HuH-7 (cell line): ENCODE results near the gene ELP6.
"Not testable (repeated sequence)": the region's sequence is repeated elsewhere in the genome, so short reads cannot be mapped to it uniquely, and the experiment has no call there.

Source experiments
- DNase-seq: peaks from one replicate; pipeline ENCODE4 v3.0.0; 2011; ENCODE audit warnings: low spot score

Gene ELP6

DNA sequence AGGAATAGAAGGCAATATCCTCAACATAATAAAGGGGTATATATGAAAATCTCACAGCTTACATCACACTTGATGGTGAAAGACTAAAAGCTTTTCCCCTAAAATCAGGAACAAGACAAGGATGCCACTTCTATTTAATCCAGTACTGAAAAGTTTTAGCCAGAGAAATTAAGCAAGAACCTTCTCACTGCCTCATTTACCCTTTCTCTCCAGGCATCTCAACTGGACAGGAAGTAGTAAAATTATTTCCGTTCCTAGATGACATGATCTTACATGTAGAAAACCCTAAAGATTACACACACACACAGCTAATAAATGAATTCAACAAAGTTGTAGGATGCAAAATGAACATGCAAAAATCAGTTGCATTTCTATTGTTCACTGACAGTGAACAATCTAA lies 48.9 kb downstream of the ELP6 start:
- no peak for DNase-seq

DNA sequence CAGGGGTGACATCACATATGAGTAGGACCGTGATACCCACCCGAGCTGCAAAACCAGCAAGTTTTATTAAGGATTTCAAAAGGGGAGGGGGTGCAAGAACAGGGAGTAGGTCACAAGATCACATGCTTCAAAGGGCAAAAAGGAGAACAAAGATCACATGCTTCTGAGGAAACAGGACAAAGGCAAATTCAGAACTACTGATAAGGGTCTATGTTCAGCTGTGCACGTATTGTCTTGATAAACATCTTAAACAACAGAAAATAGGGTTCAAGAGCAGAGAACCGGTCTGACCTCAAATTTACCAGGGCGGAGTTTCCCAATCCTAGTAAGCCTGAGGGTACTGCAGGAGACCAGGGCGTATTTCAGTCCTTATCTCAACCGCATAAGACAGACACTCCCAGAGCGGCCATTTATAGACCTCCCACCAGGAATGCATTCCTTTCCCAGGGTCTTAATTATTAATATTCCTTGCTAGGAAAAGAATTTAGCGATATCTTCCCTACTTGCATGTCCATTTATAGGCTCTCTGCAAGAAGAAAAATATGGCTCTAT lies 53.9 kb downstream of the ELP6 start:
- not testable (repeated sequence) for DNase-seq

DNA sequence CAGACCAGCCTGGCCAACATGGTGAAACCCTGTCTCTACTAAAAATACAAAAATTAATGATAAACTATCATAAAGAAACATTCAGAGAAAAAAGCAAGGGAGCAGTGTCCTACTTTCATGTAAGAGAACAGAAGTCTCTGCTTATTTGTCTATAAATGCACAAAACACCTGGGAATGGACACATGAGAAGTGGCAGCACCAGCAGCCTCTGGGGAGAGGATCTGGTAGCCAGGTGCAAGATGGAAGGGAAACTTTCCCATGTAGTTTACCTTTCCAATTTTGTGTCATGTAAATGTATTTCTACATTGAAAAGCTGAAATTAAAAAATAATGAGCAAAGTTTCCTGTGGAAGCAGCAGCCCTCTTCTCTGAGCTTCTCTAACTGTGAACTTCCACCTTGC lies 56.5 kb downstream of the ELP6 start:
- no peak for DNase-seq

DNA sequence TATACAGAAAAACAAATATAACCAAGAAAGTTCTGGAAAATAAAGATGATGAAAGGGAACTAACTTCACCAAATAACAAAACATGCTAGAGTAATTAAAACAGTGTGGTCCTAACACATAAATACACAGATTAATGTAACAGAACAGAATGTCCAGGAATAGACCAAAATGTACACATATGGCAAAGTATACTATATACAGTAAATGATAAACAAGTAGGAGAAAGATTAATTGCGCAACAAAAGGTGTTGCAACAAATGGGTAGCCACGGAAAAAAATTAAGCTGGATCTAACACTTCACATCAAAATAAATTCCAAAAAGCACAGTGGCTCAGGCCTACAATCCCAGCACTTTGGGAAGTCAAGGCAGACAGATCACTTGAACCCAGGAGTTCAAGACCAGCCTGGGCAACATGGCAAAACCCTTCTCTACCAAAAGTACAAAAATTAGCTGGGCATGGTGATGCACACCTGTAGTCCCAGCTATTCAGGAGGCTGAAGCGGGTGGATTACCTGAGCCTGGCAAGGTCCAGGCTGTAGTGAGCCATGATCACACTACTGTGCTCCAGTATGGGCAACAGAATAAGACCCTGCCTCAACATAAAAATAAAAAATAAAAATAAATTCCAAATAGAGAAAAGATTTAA lies 57.6 kb downstream of the ELP6 start:
- no peak for DNase-seq

DNA sequence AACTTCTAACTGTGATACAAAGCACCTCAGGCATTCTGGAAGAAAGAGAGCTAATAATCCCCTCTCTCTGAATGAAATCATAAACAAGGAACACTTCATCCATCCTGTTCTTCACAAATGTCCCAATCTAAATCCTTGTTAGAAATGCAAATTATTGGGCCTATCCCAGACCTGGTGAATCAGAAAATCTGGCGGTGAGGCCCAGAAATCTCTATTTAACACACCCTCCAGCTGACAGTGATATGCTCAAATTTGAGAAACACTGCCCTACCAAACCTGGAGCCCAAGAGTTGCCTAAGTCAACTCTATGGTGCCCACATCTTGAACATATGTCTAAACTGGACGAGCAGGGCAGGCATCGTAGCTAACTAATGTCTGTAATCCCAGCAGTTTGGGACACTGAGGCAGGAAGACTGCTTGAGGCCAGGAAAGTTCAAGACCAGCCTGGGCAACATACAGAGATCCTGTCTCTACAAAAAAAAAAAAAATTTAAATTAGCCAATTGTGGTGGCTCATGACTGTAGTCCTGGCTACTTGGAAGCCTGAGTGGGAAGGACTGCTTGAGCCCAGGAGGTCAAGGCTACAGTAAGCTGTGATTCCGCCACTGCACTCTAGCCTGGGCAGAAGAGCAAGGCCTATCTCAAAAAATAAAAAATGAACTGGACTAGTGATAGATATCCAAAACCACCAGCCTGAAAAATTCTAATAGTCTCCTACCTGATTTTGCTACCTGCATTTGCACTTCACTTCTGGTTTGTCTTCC lies 60.9 kb downstream of the ELP6 start:
- no peak for DNase-seq
